ENCODE measurements around the gene PIP4K2A. TPM values are rescaled to one million over a fixed set of nuclear protein-coding genes. Genes with fewer than 3 reads are reported as not detected.

PIP4K2A gene
- total and polyA plus RNA-seq, 2 of the 8 experiments (the other 6 are each of a cell fraction or from before 2014, with no cell fraction given) = 19.0 to 60.9 TPM

GRCh38 chr10:22672319-22673090 is 41.9 kb downstream of the PIP4K2A start (continued):
- TF ChIP-seq EGR1 (IDR thresholded peaks at IDR 0.05; ENCODE audit: borderline replicate concordance, low read depth, low read length) = no peak
- TF ChIP-seq ATF2 (IDR thresholded peaks at IDR 0.05; ENCODE audit: low read length) = no peak
- no peak for TF ChIP-seq ZNF274 (IDR thresholded peaks at IDR 0.05; ENCODE audit: borderline replicate concordance, extremely low read depth, low read length)
- TF ChIP-seq RFX5 (IDR thresholded peaks at IDR 0.05; ENCODE audit: borderline replicate concordance, low read depth, low read length) = no peak
- no peak for TF ChIP-seq KDM1A (IDR thresholded peaks at IDR 0.05; ENCODE audit: borderline replicate concordance, low read length)
- no peak for TF ChIP-seq POLR2AphosphoS5 (IDR thresholded peaks at IDR 0.05; ENCODE audit: low read depth, low read length)
- TF ChIP-seq NRF1 (IDR thresholded peaks at IDR 0.05; ENCODE audit: low read depth, low read length) = no peak
- no peak for TF ChIP-seq RBBP5 (IDR thresholded peaks at IDR 0.05; ENCODE audit: borderline replicate concordance, low read depth, low read length)
- TF ChIP-seq NANOG (IDR thresholded peaks at IDR 0.05; ENCODE audit: insufficient read depth, low read depth, low read length, poor library complexity, severe bottlenecking) = no peak

Measured in H1 (cell line).